SIG-M5 treated with dmso at 0.1 percent for 504 hours (cell line): ENCODE data around the gene RBM25.

Source experiments
- DNase-seq: peaks from one replicate; lab custom pipeline; 2025; ENCODE audit not compliant: unreplicated experiment; lab: John Stamatoyannopoulos, UW

Gene RBM25

GRCh38 chr14:73102806-73103497 is 44.6 kb downstream of the RBM25 start:
- no peak for DNase-seq

DNA sequence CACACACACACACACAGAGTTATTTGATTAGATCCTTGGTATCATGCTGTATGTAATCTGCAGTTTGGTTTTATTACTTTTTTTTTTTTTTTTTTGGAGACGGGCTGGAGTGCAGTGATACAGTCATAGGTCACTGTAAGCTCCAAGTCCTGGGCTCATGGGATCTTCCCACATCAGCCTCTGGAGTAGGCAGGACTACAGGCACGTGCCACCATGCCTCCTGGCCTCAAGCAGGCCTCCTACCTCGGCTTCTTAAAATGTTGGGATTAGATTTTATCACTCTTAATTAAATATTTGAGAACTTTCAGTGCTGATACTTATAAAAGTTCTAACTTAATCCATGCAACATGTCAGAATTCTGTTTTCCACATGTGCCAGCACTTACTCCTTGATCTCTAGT is 46.7 kb downstream of the RBM25 start:
- no peak for DNase-seq

- no peak for DNase-seq
Observed at GRCh38 chr14:73105727-73106126, 47.4 kb downstream of the RBM25 start.

GRCh38 chr14:73116079-73116665 is 57.8 kb downstream of the RBM25 start:
- no peak for DNase-seq

DNA sequence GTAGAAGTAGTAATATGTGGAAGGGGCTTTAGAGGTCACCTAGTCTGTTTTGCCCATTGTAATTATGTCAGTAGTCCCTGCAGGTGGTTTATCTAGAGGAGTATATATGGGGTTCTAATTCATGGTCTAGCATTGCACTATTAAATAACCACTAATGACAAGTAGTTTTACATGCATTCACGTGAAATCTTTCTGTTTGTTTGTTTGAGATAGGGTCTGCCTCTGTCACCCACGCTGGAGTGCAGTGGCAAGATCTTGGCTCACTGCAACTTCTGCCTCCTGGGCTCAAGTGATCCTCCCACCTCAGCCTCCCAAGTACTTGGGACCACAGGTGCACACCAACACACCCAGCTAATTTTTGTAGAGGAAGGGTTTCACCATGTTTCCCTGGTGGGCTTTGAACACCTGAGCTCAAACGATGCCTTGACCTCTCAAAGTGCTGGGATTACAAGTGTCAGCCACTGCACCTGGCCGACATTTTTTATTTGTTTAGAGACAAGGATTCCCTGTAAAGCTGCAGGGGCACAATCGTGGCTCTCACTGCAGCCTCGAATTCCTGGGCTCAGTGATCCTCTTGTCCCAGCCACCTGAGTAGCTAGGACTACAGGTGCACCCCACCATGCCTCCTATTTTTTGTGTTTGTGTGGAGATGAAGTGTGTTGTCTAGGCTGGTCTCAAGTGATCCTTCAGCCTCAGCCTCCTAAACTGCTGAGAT is 66.0 kb downstream of the RBM25 start:
- DNase-seq, result no peak

DNA sequence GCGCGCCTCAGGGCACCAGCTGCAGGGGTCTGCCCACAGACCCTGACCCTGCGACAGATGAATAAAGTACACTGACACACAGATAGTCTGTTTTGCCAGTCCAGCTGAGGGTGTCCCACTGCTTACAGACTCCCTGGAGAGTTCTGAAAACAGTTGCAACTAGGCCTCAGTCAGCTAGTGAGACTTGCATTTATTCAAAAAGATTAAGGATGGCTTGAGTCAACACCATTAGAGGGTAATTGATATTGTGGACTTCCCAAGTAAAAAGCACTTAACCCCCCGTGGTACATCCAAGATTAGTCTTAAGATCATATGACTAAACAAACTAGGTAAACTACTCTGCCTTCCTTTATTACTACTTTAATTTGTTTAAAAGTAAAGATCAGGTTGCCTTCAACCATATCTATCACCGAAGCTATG is 66.8 kb downstream of the RBM25 start:
- no peak for DNase-seq

DNA sequence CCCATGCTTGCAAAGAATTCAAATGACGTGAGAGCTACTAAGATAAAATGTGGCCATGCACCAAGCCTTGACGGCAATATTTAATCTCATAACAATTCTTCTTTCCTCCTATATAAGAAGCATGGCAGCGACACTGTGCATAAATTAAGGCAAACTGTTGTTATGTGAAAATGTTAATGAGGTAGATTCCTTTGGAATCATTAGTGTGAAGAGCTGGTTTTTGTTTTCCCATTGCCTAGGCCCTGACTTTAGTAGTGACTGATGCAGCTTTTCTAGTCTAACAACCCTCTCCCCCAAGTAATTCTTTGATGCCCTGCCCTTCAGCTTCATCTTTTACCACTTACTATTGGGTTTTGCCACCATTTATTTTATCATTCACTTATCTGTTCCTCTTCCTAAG is 67.4 kb downstream of the RBM25 start:
- no peak for DNase-seq

DNA sequence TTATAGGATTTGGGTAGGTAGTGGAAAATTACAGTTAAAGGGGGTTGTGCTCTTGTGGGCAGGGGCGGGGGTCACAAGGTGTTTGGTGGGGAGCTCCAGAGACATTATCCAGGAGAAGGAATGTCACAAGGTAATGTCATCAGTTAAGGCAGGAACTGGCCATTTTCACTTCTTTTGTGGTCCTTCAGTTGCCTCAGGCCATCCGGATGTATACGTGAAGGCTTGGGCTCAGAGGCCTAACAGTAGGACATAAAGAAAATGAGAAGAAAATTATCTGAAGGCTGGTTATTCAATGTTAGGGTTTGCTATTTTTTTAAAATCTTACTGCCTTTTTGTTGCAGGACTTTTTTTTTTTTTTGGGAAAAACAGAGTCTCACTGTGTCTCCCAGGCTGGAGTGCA is 75.5 kb downstream of the RBM25 start:
- no peak for DNase-seq

- no peak for DNase-seq
Observed at GRCh38 chr14:73136085-73136386, 77.7 kb downstream of the RBM25 start.

DNA sequence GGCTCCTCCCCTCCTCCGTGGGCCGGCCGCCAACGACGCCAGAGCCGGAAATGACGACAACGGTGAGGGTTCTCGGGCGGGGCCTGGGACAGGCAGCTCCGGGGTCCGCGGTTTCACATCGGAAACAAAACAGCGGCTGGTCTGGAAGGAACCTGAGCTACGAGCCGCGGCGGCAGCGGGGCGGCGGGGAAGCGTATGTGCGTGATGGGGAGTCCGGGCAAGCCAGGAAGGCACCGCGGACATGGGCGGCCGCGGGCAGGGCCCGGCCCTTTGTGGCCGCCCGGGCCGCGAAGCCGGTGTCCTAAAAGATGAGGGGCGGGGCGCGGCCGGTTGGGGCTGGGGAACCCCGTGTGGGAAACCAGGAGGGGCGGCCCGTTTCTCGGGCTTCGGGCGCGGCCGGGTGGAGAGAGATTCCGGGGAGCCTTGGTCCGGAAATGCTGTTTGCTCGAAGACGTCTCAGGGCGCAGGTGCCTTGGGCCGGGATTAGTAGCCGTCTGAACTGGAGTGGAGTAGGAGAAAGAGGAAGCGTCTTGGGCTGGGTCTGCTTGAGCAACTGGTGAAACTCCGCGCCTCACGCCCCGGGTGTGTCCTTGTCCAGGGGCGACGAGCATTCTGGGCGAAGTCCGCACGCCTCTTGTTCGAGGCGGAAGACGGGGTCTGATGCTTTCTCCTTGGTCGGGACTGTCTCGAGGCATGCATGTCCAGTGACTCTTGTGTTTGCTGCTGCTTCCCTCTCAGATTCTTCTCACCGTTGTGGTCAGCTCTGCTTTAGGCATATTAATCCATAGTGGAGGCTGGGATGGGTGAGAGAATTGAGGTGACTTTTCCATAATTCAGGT is 78.3 kb downstream of the RBM25 start, which contains the start of gene PSEN1:
PSEN1 (plus strand) TSS at position 121 of the 839 bp plus-strand sequence. CDS start 11,513 bp downstream, outside the sequence.
- peak; percentile 91 for DNase-seq

- no peak for DNase-seq
Observed at GRCh38 chr14:73140811-73141323, 82.5 kb downstream of the RBM25 start.

DNA sequence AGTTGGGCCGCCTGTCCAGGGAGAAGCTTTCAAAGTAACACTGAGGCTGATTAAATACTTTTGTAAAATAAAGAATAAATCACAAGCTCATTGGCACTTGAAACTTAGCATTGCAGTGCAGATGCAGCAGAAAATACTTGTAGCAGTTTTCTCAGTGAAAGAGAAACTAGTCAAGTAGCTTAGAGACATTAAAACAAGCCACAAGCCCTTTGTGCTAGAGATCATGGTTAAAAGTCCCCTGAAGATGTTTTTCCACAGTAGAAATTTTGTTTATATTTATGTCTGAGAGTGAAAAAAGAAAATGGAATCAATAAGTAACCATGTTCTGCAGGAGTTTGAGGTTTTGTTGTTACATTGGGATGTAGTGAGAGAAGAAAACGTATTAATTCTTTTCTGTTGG is 83.9 kb downstream of the RBM25 start:
- no peak for DNase-seq

DNA sequence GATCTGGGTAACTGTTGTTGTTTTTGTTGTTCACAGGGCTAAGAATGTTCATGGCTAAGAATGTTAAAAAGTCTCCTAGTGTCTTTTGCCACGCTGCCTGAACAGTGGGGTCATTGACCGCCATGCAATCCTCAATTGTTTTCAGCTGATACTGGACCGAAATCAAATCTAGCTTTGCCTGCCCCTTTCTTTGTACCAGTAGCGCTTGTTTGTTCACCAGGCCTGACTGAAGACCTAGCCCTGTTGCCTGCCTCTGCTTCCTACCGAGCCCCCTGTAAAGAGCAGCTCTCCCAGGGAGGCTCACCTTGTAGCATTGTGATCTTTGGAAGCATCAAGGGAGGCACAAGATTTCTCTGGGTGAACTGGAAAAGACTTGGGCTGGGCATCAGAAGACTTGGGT is 84.7 kb downstream of the RBM25 start:
- DNase-seq, result no peak

DNA sequence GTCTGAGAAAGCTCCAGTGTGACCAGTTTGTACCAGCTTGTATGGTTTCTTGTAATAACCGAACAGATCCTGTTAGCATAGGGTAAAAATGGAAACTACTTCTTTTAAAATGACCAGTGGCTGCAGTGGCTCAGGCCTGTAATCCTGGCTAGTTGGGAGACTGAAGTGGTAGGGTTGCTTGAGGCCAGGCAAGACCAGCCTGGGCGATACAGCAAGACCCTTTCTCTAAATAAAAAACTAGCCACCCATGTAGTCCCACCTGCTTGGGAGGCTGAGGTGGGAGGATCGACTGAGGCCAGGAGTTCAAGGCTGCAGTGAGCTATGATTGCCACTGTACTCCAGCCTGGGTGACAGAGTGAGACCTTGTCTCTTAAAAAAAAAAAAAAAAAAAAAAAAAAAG is 85.3 kb downstream of the RBM25 start:
- no peak for DNase-seq

- no peak for DNase-seq
Observed at GRCh38 chr14:73145371-73145770, 87.0 kb downstream of the RBM25 start.

DNA sequence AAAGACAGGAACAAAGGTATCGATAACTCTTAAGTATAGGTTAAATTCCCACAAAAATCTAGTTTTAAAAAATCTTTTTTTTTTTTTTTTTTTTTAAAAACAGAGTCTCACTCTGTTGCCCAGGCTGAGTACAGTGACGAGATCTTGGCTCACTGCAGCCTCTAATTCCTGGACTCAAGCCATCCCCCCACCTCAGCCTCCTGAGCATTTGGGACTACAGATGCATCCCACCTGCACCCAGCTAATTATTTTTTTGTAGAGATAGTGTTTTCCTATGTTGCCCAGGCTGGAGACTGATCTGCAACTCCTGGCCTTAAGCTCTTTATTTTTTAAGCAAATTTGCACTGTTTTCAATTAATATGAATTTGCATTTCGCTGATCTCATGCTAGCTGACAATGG is 87.8 kb downstream of the RBM25 start:
- no peak for DNase-seq

- peak; percentile 6 for DNase-seq
Observed at GRCh38 chr14:73149753-73150152, 91.4 kb downstream of the RBM25 start.

- no peak for DNase-seq
Observed at GRCh38 chr14:73153272-73153671, 94.9 kb downstream of the RBM25 start.

DNA sequence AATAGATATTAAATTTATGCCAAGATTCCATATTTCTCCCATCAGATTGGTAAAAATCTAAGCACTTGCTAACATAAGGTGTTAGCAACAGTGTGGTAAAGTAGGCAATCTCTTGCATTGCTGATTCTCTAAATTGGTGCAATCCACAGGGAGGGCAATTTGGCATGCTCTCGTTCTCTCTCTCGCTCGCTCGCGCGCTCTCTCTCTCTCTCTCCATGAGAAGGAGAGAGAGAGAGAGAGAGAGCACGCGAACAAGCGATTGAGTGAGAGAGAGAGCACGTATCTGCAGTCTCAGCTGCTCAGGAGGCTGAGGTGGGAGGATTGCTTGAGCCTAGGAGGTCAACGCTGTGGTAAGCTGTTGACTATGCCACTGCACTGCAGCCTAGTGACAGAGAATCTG is 103.9 kb downstream of the RBM25 start:
- DNase-seq, result no peak

DNA sequence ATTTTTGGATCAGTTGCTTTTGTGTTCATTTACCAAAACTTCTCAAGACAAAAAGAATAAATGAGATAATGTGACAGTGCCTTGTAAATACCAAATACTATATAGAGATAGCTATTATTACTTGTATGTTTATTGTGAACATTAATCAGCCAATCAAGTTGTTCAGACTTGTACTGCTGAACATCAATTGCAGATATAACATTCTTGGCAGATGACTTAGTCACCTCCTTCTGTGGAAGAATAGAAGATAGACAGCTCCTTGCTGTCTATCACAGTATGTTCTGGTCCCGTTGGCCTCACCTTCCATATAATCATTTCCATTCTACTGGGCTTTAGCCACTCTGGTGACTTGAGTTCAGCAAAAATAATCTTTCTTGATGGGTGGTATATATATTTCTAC is 108.1 kb downstream of the RBM25 start:
- no peak for DNase-seq

DNA sequence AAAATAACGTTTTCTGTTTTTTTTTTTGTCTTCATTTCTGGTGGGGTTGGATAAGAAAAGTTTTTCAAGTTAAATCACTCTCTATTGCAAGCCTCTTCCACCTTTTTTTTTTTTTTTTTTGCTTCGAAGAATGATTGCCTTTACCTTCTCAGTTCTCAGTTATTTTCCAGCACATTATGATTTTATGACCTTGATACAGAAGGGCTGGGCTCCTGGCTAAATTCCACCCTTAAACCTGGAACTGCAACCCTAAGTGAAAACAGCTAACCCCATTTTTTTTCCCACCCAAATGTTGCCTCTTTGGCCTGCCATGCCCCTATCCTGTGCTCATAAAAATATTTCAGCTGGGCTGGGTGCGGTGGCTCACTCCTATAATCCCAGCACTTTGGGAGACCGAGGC is 109.4 kb downstream of the RBM25 start:
- no peak for DNase-seq
